Measurements from ENCODE around the gene WFIKKN1. TPM values are rescaled to one million over a fixed set of nuclear protein-coding genes. Genes with fewer than 3 reads are reported as not detected.
A peak's percentile ranks its signal among the peaks of the same experiment; 100 is the strongest.

The WFIKKN1 gene
- total RNA-seq, 1 experiment from 2014 or later = 0.47 TPM

- Histone ChIP-seq H3K27me3 (ENCODE audit: insufficient read depth, low read length) (no peaks in the 10 kb centered on the region), H3K36me3 (ENCODE audit: control insufficient read depth in 1 of 2, insufficient read depth in 2 of 2, low read length in 2 of 2) (peaks cover 0 to 26% of the 10 kb centered on the region in 2 experiments; a peak in 2 of 4 replicates), H4K20me1 (ENCODE audit: insufficient read depth) (no peaks in the 10 kb centered on the region), H3K4me1 (ENCODE audit: control insufficient read depth in 1 of 2, insufficient read depth in 2 of 2, low read length in 2 of 2) (peaks cover 13 to 54% of the 10 kb centered on the region in 2 experiments), H3K79me2 (ENCODE audit: insufficient read depth, low read length) (peaks cover 38% of the 10 kb centered on the region), H3K27ac (ENCODE audit: low read depth, low read length) (peak overlapping the region; percentile 98), H3K4me2 (ENCODE audit: low read length) (peak overlapping the region; percentile 97), H3K9me3 (ENCODE audit: control insufficient read depth in 1 of 2, insufficient read depth in 1 of 2, low read depth in 1 of 2, low read length in 2 of 2) (no peaks in the 10 kb centered on the region), H3K9me2 (ENCODE audit: insufficient read depth) (no peaks in the 10 kb centered on the region), H3K4me3 (replicated peaks in 1 of 2; ENCODE audit: low read depth in 1 of 2, low read length in 2 of 2) (peak overlapping the region; percentile 66 to 90), H3K9ac (ENCODE audit: low read length) (peak overlapping the region; percentile 92), H2AFZ (ENCODE audit: low read depth, low read length, poor library complexity, severe bottlenecking) (no peak overlapping the region)
- CTCF ChIA-PET = interaction anchor here (1.1 kb wide), 1 partner anchor 9 kb away, joined by 3 read pairs; the partner anchor contains the start of gene WDR24
- peak in 1 of 3 experiments; percentile 14; a peak in 2 of 6 replicates for TF ChIP-seq CTCF (IDR thresholded peaks at IDR 0.05 in 2 of 3, conservative IDR thresholded peaks at IDR 0.05 in 1 of 3; ENCODE audit: borderline replicate concordance in 1 of 3, insufficient read depth in 1 of 3, low read depth in 2 of 3, low read length in 2 of 3)
- TF ChIP-seq, protein P1, sequence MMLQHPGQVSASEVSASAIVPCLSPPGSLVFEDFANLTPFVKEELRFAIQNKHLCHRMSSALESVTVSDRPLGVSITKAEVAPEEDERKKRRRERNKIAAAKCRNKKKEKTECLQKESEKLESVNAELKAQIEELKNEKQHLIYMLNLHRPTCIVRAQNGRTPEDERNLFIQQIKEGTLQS (IDR thresholded peaks at IDR 0.05) = no peak
- TF ChIP-seq, protein P2, sequence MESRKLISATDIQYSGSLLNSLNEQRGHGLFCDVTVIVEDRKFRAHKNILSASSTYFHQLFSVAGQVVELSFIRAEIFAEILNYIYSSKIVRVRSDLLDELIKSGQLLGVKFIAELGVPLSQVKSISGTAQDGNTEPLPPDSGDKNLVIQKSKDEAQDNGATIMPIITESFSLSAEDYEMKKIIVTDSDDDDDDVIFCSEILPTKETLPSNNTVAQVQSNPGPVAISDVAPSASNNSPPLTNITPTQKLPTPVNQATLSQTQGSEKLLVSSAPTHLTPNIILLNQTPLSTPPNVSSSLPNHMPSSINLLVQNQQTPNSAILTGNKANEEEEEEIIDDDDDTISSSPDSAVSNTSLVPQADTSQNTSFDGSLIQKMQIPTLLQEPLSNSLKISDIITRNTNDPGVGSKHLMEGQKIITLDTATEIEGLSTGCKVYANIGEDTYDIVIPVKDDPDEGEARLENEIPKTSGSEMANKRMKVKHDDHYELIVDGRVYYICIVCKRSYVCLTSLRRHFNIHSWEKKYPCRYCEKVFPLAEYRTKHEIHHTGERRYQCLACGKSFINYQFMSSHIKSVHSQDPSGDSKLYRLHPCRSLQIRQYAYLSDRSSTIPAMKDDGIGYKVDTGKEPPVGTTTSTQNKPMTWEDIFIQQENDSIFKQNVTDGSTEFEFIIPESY (IDR thresholded peaks at IDR 0.05; ENCODE audit: extremely low read depth, insufficient replicate concordance, low read length) = no peak
- no peak for TF ChIP-seq EGR1 (IDR thresholded peaks at IDR 0.05; ENCODE audit: low read depth)
- TF ChIP-seq CBX3 (IDR thresholded peaks at IDR 0.05; ENCODE audit: low read depth) = no peak
- no peak for TF ChIP-seq ZFX (IDR thresholded peaks at IDR 0.05)
- no TSS peak for BruUV-seq (replicated peaks)
- POLR2A ChIA-PET = no interaction called here
- ATAC-seq = peak; percentile 5; the same call in 1 of the 2 replicates
- RAD21 ChIA-PET (ENCODE audit: low non-redundant PET in 1 of 2, low total read pairs in 2 of 2, uncharacterized antibody in 2 of 2, unreplicated experiment in 2 of 2) = no interaction called here
- intact Hi-C loops (cut with micrococcal nuclease) = no loop called here
- no peak for DNase-seq (ENCODE audit: low read depth, low spot score)
Measured at GRCh38 chr16:680967-681745, 50.4 kb downstream of the WFIKKN1 start.
